ENCODE results near the gene SORCS2. TPM values are rescaled to one million over a fixed set of nuclear protein-coding genes. Genes with fewer than 3 reads are reported as not detected.

The SORCS2 gene
- total and polyA plus RNA-seq, 7 donors: 0.18 to 1.5 (median 0.36) TPM

DNA sequence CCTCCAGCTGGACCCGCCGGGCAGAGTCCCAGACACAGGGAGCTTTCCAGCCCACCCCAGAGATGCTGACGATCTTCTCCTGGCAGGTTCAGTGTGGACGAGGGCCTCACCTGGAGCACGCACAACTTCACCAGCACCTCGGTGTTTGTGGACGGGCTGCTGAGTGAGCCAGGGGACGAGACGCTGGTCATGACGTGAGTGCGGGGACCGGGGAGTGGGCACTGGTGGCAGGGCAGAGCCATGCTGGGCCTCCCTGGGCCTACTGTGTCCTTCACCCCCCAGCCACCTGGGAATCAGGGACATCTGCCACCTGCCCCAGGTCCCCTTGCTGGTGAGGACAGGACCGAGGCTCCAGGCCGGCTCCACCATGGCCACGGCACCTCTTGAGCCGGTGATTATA, 511.8 kb downstream of the SORCS2 start:
- 95 to 97% (median 96%) methylated on average over 16 of the region's 16 CpGs for WGBS, 3 donors
- DNase-seq: no peak

DNA sequence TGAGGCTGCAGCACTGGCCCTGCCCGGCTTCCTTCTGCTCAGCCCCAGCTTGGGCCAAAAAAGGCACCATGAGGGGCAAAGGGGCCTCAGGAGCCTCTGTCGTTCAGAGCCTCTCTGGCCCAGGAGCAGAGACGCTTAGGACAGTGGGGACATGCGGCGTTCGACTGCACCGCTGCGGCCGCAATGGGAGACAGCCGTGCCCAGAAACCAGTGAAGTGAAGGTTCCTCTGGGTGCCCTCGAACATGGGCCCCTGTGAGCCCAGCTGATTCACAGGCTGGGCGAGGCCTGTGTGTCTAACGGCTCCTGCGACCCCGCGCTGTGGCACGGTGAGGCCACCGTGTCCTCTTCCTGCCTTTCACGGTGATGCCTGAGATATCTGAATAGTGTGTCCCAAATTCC, 512.3 kb downstream of the SORCS2 start:
- no peaks in the 10 kb centered on the region for H3K4me1 ChIP-seq
- H3K27me3 ChIP-seq (ENCODE audit: insufficient read depth in 3 of 3, low read length in 2 of 3): peaks cover 0 to 13% (median 2%) of the 10 kb centered on the region in 3 donors
- no peak overlapping the region for H3K27ac ChIP-seq
- no peak for DNase-seq
- no peaks in the 10 kb centered on the region for H3K9me3 ChIP-seq
- no peaks in the 10 kb centered on the region for H3K36me3 ChIP-seq (ENCODE audit: insufficient read depth in 1 of 2, low read depth in 1 of 2)
- intact Hi-C loops (cut with DNase I): no loop called here
- 71 to 83% (median 72%) methylated on average over 19 of the region's 19 CpGs for WGBS, 3 donors
- no peak overlapping the region for H3K4me3 ChIP-seq
- TF ChIP-seq, protein P1, sequence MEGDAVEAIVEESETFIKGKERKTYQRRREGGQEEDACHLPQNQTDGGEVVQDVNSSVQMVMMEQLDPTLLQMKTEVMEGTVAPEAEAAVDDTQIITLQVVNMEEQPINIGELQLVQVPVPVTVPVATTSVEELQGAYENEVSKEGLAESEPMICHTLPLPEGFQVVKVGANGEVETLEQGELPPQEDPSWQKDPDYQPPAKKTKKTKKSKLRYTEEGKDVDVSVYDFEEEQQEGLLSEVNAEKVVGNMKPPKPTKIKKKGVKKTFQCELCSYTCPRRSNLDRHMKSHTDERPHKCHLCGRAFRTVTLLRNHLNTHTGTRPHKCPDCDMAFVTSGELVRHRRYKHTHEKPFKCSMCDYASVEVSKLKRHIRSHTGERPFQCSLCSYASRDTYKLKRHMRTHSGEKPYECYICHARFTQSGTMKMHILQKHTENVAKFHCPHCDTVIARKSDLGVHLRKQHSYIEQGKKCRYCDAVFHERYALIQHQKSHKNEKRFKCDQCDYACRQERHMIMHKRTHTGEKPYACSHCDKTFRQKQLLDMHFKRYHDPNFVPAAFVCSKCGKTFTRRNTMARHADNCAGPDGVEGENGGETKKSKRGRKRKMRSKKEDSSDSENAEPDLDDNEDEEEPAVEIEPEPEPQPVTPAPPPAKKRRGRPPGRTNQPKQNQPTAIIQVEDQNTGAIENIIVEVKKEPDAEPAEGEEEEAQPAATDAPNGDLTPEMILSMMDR (IDR thresholded peaks at IDR 0.05): no peak
- no peak for ATAC-seq

More for the DNA sequence above, 511.8 kb downstream of the SORCS2 start:
- H3K27me3 ChIP-seq (ENCODE audit: insufficient read depth in 3 of 3, low read length in 2 of 3): peaks cover 0 to 17% (median 2%) of the 10 kb centered on the region in 3 donors
- H3K9me3 ChIP-seq: no peaks in the 10 kb centered on the region
- no peak overlapping the region for H3K4me3 ChIP-seq
- H3K27ac ChIP-seq: no peak overlapping the region
- no peak for ATAC-seq
- intact Hi-C loops (cut with DNase I): no loop called here
- H3K4me1 ChIP-seq: no peaks in the 10 kb centered on the region
- TF ChIP-seq, protein P1 (IDR thresholded peaks at IDR 0.05): no peak
- no peaks in the 10 kb centered on the region for H3K36me3 ChIP-seq (ENCODE audit: insufficient read depth in 1 of 2, low read depth in 1 of 2)

DNA sequence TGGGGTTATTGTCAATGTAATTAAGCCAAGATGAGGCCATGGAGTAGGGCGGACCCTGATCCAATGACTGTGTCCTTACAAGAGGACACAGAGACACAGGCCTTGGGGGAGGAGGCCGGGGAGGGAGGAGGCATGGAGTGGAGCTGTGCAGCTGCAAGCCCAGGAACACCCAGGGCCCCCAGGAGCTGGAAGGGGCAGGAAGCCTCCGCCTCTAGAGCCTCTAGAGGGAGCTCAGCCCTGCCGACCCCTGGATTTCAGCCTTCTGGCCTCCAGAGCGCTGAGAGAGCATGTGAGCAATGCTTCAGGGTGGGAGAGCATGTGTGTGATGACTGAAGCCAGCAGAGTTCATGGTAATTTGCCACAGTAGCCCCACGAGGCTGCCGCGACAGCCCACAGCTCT, 512.7 kb downstream of the SORCS2 start:
- WGBS, 3 donors: 42 to 61% (median 52%) methylated on average over 8 of the region's 8 CpGs
- H3K4me3 ChIP-seq: no peak overlapping the region
- TF ChIP-seq, protein P1 (IDR thresholded peaks at IDR 0.05): no peak
- intact Hi-C loops (cut with DNase I): no loop called here
- no peaks in the 10 kb centered on the region for H3K9me3 ChIP-seq
- no peaks in the 10 kb centered on the region for H3K4me1 ChIP-seq
- H3K36me3 ChIP-seq (ENCODE audit: insufficient read depth in 1 of 2, low read depth in 1 of 2): no peaks in the 10 kb centered on the region
- no peak overlapping the region for H3K27ac ChIP-seq
- peaks cover 0 to 13% (median 2%) of the 10 kb centered on the region in 3 donors for H3K27me3 ChIP-seq (ENCODE audit: insufficient read depth in 3 of 3, low read length in 2 of 3)
- peak in 2 of 4 donors; percentile 17 to 63 for ATAC-seq
- DNase-seq: peak; percentile 39 to 82

DNA sequence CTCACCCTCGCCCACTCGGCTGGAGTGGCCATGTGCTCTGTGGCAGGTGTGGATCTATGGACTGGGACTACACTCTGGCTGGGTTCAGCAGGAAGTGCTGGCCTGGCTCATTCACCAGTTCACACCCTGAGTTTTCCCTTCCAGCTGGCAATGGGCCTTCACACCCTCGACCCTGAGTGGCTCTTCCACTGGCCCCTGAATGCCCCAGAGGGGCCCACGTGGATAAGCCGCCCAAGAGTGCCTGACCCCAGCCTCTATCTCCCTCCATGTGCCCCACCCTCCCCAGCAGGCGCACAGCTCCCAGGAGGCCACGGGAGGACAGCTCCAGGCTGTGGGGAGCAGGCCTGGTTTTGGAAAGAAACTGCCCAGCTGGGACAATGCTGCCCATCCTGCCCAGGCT, 513.3 kb downstream of the SORCS2 start:
- ATAC-seq: no peak
- Histone ChIP-seq H3K27me3 (ENCODE audit: insufficient read depth in 3 of 3, low read length in 2 of 3) (peaks cover 0 to 13% (median 2%) of the 10 kb centered on the region in 3 donors), H3K27ac (no peak overlapping the region), H3K4me1 (no peaks in the 10 kb centered on the region), H3K4me3 (no peak overlapping the region), H3K36me3 (ENCODE audit: insufficient read depth in 1 of 2, low read depth in 1 of 2) (no peaks in the 10 kb centered on the region), H3K9me3 (no peaks in the 10 kb centered on the region)
- TF ChIP-seq, protein P1 (IDR thresholded peaks at IDR 0.05): no peak
- WGBS, 3 donors: 28 to 48% (median 46%) methylated on average over 7 of the region's 7 CpGs
- no peak for DNase-seq
- intact Hi-C loops (cut with DNase I): no loop called here

DNA sequence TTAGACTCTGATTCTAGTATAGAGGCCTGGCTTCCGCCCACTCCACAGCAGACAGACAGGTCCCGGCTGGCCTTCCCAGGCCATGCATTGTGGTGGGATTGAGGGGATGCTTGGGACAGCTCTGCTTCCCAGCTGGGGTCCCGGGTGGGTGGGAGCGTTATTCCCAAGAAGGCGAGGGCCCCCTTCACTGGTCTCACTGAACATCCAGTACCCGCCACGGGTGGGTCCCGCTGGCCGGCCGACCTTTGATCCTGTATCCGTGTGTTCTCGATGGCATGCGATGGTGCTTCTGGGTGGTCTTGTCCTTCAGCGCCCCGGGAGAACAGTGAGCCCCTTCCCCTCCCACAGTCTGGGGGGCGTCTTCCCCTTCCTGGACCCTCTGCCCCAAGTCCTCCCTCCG, 515.9 kb downstream of the SORCS2 start:
- 83 to 86% (median 86%) methylated on average over 17 of the region's 17 CpGs for WGBS, 3 donors

More for the DNA sequence above, 515.9 kb downstream of the SORCS2 start:
- no peak for ATAC-seq
- Histone ChIP-seq H3K27me3 (ENCODE audit: insufficient read depth in 3 of 3, low read length in 2 of 3) (peaks cover 0 to 7% (median 0%) of the 10 kb centered on the region in 3 donors), H3K4me3 (no peak overlapping the region), H3K9me3 (no peaks in the 10 kb centered on the region), H3K4me1 (no peaks in the 10 kb centered on the region), H3K27ac (no peak overlapping the region), H3K36me3 (ENCODE audit: insufficient read depth in 1 of 2, low read depth in 1 of 2) (no peaks in the 10 kb centered on the region)
- peak in 1 of 2 donors; percentile 46 for DNase-seq
- TF ChIP-seq, protein P1 (IDR thresholded peaks at IDR 0.05): no peak
- intact Hi-C loops (cut with DNase I): no loop called here

All from psoas muscle (tissue), 8 donors.